ENCODE results near the gene LRRC17. TPM values are rescaled to one million over a fixed set of nuclear protein-coding genes. Genes with fewer than 3 reads are reported as not detected.

LRRC17 gene, protein sequence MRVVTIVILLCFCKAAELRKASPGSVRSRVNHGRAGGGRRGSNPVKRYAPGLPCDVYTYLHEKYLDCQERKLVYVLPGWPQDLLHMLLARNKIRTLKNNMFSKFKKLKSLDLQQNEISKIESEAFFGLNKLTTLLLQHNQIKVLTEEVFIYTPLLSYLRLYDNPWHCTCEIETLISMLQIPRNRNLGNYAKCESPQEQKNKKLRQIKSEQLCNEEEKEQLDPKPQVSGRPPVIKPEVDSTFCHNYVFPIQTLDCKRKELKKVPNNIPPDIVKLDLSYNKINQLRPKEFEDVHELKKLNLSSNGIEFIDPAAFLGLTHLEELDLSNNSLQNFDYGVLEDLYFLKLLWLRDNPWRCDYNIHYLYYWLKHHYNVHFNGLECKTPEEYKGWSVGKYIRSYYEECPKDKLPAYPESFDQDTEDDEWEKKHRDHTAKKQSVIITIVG
- 0.26 and 0.43 TPM in 2 replicates for total RNA-seq

DNA sequence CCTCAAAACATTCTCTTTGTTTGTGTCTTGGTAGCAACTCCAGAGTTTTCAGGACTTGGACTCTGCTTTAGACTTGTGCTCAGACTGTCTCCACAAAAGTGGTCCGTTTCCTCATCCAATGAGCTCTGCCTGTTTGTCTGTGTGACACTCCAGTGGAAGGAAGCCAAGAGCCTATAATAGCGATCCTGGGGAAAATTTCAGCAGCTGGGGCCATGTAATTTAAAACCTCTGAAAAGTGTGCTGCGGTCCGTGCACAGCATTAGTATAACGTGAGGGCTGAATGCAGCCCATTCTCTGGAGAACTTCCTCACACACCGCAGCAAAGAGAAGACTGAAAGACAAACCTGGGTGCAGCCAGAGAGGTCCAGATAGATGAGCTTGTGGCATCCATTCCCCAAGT is at the start of gene LRRC17:
Gene LRRC17, plus strand, starts transcription at position 259 of the 400 bp plus-strand sequence. CDS start 20,914 bp downstream, outside the sequence.

Other genes with a start within 250 kb of the LRRC17 start
- 1.6 and 2.6 TPM in 2 replicates for gene POLR2J2, start 241.3 kb upstream of the LRRC17 start, total RNA-seq
- gene FAM185A, start 164.0 kb upstream of the LRRC17 start, total RNA-seq, result 5.1 and 6.5 TPM in 2 replicates
- 0.22 and 0.34 TPM in 2 replicates for gene FBXL13, start 161.8 kb downstream of the LRRC17 start, total RNA-seq
- gene ARMC10, start 162.1 kb downstream of the LRRC17 start, total RNA-seq, result 24.7 and 35.6 TPM in 2 replicates
- gene NAPEPLD, start 236.1 kb downstream of the LRRC17 start, total RNA-seq, result 2.8 and 4.0 TPM in 2 replicates

Measured in dermis lymphatic vessel endothelial cell (primary cell).